Suprapubic skin (tissue), 3 donors: ENCODE measurements around the gene CLEC5A.

Experiments
- POLR2A ChIP-seq, 2 donors: fragments of 450-650 bp; IDR thresholded peaks; one replicate each; pipeline ENCODE4 v1.6.1; 2017; ENCODE audit warnings: antibody characterized with exemption in 2 of 2, mild to moderate bottlenecking in 2 of 2, moderate library complexity in 2 of 2
- TF ChIP-seq, protein P1 (sequence below), 2 donors: fragments of 200-600 bp in 1 of 2; fragments of 450-650 bp in 1 of 2; sonication (generic) in 1 of 2; IDR thresholded peaks; one replicate each; pipeline ENCODE4 v1.5.1; 2016 to 2019; ENCODE audit warnings: antibody characterized with exemption in 2 of 2, mild to moderate bottlenecking in 1 of 2, moderate library complexity in 1 of 2

DNA sequence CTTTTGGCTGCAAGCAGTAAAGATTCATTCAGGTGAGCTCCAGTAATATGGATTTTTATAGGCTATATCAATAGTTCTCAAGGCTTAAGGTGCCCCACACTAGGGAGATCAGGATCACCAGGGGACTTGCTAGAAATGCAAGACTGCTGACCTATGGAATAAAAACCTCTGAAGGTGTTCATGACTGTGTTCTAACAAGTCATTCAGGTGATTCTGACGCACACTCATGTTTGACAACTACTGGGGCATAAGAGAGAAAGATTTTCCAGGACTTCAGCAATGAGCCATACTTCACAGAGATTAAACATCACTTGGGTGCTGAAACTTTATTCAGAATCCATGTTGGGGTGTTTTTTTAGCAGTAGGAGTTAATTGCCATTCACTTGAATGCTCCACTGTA is 31.6 kb upstream of the CLEC5A start:
- TF ChIP-seq, protein P1, sequence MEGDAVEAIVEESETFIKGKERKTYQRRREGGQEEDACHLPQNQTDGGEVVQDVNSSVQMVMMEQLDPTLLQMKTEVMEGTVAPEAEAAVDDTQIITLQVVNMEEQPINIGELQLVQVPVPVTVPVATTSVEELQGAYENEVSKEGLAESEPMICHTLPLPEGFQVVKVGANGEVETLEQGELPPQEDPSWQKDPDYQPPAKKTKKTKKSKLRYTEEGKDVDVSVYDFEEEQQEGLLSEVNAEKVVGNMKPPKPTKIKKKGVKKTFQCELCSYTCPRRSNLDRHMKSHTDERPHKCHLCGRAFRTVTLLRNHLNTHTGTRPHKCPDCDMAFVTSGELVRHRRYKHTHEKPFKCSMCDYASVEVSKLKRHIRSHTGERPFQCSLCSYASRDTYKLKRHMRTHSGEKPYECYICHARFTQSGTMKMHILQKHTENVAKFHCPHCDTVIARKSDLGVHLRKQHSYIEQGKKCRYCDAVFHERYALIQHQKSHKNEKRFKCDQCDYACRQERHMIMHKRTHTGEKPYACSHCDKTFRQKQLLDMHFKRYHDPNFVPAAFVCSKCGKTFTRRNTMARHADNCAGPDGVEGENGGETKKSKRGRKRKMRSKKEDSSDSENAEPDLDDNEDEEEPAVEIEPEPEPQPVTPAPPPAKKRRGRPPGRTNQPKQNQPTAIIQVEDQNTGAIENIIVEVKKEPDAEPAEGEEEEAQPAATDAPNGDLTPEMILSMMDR (IDR thresholded peaks at IDR 0.05), result no peak
- TF ChIP-seq POLR2A (IDR thresholded peaks at IDR 0.05), result no peak
